Liver (tissue), 9 donors: Measurements from ENCODE around the gene FDX1. TPM values are rescaled to one million over a fixed set of nuclear protein-coding genes. Genes with fewer than 3 reads are reported as not detected.

Experiments used
- DNase-seq: peaks from one replicate; pipeline ENCODE4 v3.0.0-alpha.2; 2017; ENCODE audit warnings: low spot score
- H3K27ac ChIP-seq, 2 donors: one replicate each; pipeline ENCODE4 v1.7.0; 2013; ENCODE audit warnings: inconsistent platforms in 2 of 2, low read length in 2 of 2, control low read depth in 1 of 2, low read depth in 1 of 2, mild to moderate bottlenecking in 1 of 2
- H3K27me3 ChIP-seq, 4 donors: one replicate each; pipeline versions ENCODE4 v1.6.1 to v1.7.0; 2013; ENCODE audit warnings: low read length in 3 of 4, inconsistent platforms in 1 of 4, mild to moderate bottlenecking in 1 of 4, moderate library complexity in 1 of 4; ENCODE audit not compliant: control insufficient read depth in 4 of 4, insufficient read depth in 4 of 4
- H3K36me3 ChIP-seq, 4 donors: one replicate each; pipeline versions ENCODE4 v1.6.1 to v1.7.0; 2013; ENCODE audit warnings: low read length in 3 of 4, mild to moderate bottlenecking in 3 of 4, low read depth in 1 of 4, moderate library complexity in 1 of 4; ENCODE audit not compliant: control insufficient read depth in 4 of 4, insufficient read depth in 3 of 4
- H3K4me1 ChIP-seq, 4 donors: one replicate each; pipeline versions ENCODE4 v1.6.1 to v1.7.0; 2013; ENCODE audit warnings: low read length in 3 of 4, mild to moderate bottlenecking in 3 of 4, moderate library complexity in 1 of 4; ENCODE audit not compliant: control insufficient read depth in 4 of 4, insufficient read depth in 4 of 4
- H3K4me3 ChIP-seq, 3 donors: one replicate each; pipeline versions ENCODE4 v1.6.1 to v1.7.0; 2013; ENCODE audit warnings: low read length in 3 of 3, control low read depth in 1 of 3, low read depth in 1 of 3, mild to moderate bottlenecking in 1 of 3
- H3K9ac ChIP-seq, 2 donors: one replicate each; pipeline ENCODE4 v1.7.0; 2013; ENCODE audit warnings: low read length in 2 of 2, mild to moderate bottlenecking in 2 of 2, moderate library complexity in 2 of 2, control low read depth in 1 of 2, low read depth in 1 of 2
- H3K9me3 ChIP-seq, 4 donors: one replicate each; pipeline versions ENCODE4 v1.6.1 to v1.7.0; 2013; ENCODE audit warnings: low read length in 3 of 4; ENCODE audit not compliant: control insufficient read depth in 4 of 4
- ATF3 ChIP-seq: IDR thresholded peaks from 2 replicates; pipeline ENCODE4 v1.6.1; 2016; ENCODE audit warnings: antibody characterized with exemption
- CTCF ChIP-seq: fragments of 150-350 bp; IDR thresholded peaks from 2 replicates; pipeline ENCODE4 v1.5.1; 2017; ENCODE audit warnings: improper control_type of control experiment, low read depth, low read length; ENCODE audit not compliant: missing input control
- EGR1 ChIP-seq, 2 donors: IDR thresholded peaks; 2 replicates each; pipeline ENCODE4 v1.6.1; 2016 to 2018; ENCODE audit warnings: antibody characterized with exemption in 2 of 2, low read depth in 2 of 2
- FOXA1 ChIP-seq: IDR thresholded peaks from 2 replicates; pipeline ENCODE4 v1.6.1; 2016; ENCODE audit warnings: antibody characterized with exemption
- FOXA2 ChIP-seq: IDR thresholded peaks from 2 replicates; pipeline ENCODE4 v1.6.1; 2016; ENCODE audit warnings: antibody characterized with exemption
- GABPA ChIP-seq, 2 donors: IDR thresholded peaks in 1 of 2; conservative IDR thresholded peaks in 1 of 2; 2 replicates each; pipeline ENCODE4 v1.6.1; 2016; ENCODE audit warnings: antibody characterized with exemption in 2 of 2, mild to moderate bottlenecking in 1 of 2, moderate library complexity in 1 of 2
- HNF4A ChIP-seq, 2 donors: conservative IDR thresholded peaks; 2 replicates each; pipeline ENCODE4 v1.6.1; 2016; ENCODE audit warnings: antibody characterized with exemption in 2 of 2, mild to moderate bottlenecking in 2 of 2
- HNF4G ChIP-seq: IDR thresholded peaks from 2 replicates; pipeline ENCODE4 v1.6.1; 2016; ENCODE audit warnings: antibody characterized with exemption
- JUND ChIP-seq, 2 donors: IDR thresholded peaks; 2 replicates each; pipeline ENCODE4 v1.6.1; 2016; ENCODE audit warnings: antibody characterized with exemption in 2 of 2
- MAX ChIP-seq: IDR thresholded peaks from 2 replicates; pipeline ENCODE4 v1.6.1; 2016; ENCODE audit warnings: antibody characterized with exemption
- NR2F2 ChIP-seq: IDR thresholded peaks from 2 replicates; pipeline ENCODE4 v1.6.1; 2016; ENCODE audit warnings: antibody characterized with exemption
- RAD21 ChIP-seq, 2 donors: IDR thresholded peaks; 2 replicates each; pipeline ENCODE4 v1.6.1; 2016; ENCODE audit warnings: antibody characterized with exemption in 2 of 2, mild to moderate bottlenecking in 2 of 2
- REST ChIP-seq: IDR thresholded peaks from 2 replicates; pipeline ENCODE4 v1.6.1; 2016; ENCODE audit warnings: antibody characterized with exemption, mild to moderate bottlenecking
- RXRA ChIP-seq, 2 donors: IDR thresholded peaks; 2 replicates each; pipeline ENCODE4 v1.6.1; 2017 to 2018; ENCODE audit warnings: antibody characterized with exemption in 2 of 2, mild to moderate bottlenecking in 1 of 2
- SP1 ChIP-seq: IDR thresholded peaks from 2 replicates; pipeline ENCODE4 v1.6.1; 2018; ENCODE audit warnings: antibody characterized with exemption, mild to moderate bottlenecking
- TAF1 ChIP-seq: conservative IDR thresholded peaks from 2 replicates; pipeline ENCODE4 v1.6.1; 2016; ENCODE audit warnings: antibody characterized with exemption, mild to moderate bottlenecking
- YY1 ChIP-seq: IDR thresholded peaks from 2 replicates; pipeline ENCODE4 v1.6.1; 2016; ENCODE audit warnings: antibody characterized with exemption, mild to moderate bottlenecking
- ZBTB33 ChIP-seq: IDR thresholded peaks from 2 replicates; pipeline ENCODE4 v1.6.1; 2016; ENCODE audit warnings: antibody characterized with exemption
- WGBS: extraction: QIAGEN DNeasy Blood & Tissue Kit; methylation state at CpG from one replicate; pipeline ENCODE4 v1.1.7; 2013; 5-methylcytosine and 5-hydroxymethylcytosine counted together
- polyA plus RNA-seq, 2 donors: library from polyadenylated mRNA; stranded (reverse) in 1 of 2; unstranded in 1 of 2; fragments of 200-250 nt in 1 of 2; fragments of >200 nt in 1 of 2; fragmentation: Nextera tagmentation in 1 of 2; extraction: Ambion mirVana in 1 of 2; gene quantifications; one replicate each; pipeline versions ENCODE4 v1.2.1 to v1.2.3, GENCODE V29; 2013 to 2015
- total RNA-seq, 2 donors: library from RNA; depleted of rRNA; stranded (reverse); fragments of >200 nt; gene quantifications; one replicate each; pipeline ENCODE4 v1.2.3, GENCODE V29; 2014
- donor health status: healthy.
- donor health status: healthy.
- donor health status: healthy.
- donor health status: healthy.
- donor health status: healthy.

FDX1 gene
- total and polyA plus RNA-seq, 4 donors = 6.8 to 28.8 (median 17.1) TPM

- Histone ChIP-seq H3K4me1 (peaks cover 0 to 6% (median 4%) of the 10 kb centered on the region in 4 donors), H3K9ac (no peak overlapping the region), H3K27ac (no peak overlapping the region), H3K4me3 (no peak overlapping the region), H3K9me3 (no peaks in the 10 kb centered on the region), H3K27me3 (no peaks in the 10 kb centered on the region), H3K36me3 (peaks cover 2 to 9% (median 3%) of the 10 kb centered on the region in 4 donors)
- 98% methylated on average over 10 of the region's 10 CpGs for WGBS
- no peak for TF ChIP-seq FOXA2
- no peak for DNase-seq
Observed at GRCh38 chr11:110446594-110446993, 16.8 kb downstream of the FDX1 start.

- Histone ChIP-seq H3K9me3 (no peaks in the 10 kb centered on the region), H3K27me3 (no peaks in the 10 kb centered on the region), H3K36me3 (peaks cover 2 to 9% (median 3%) of the 10 kb centered on the region in 4 donors), H3K4me1 (no peaks in the 10 kb centered on the region), H3K4me3 (no peak overlapping the region), H3K27ac (no peak overlapping the region), H3K9ac (no peak overlapping the region)
- DNase-seq = no peak
- WGBS = 91% methylated on average over 4 of the region's 4 CpGs
- TF ChIP-seq HNF4A (conservative IDR thresholded peaks at IDR 0.05) (no peak), RAD21 (IDR thresholded peaks at IDR 0.05) (no peak), ZBTB33 (no peak), GABPA (IDR thresholded peaks at IDR 0.05 in 1 of 2, conservative IDR thresholded peaks at IDR 0.05 in 1 of 2) (no peak), HNF4G (no peak), JUND (IDR thresholded peaks at IDR 0.05) (no peak), CTCF (no peak), FOXA2 (no peak), EGR1 (IDR thresholded peaks at IDR 0.05; ENCODE audit: low read depth in 2 of 2) (no peak), NR2F2 (no peak), YY1 (no peak), FOXA1 (no peak), REST (no peak), SP1 (no peak), MAX (no peak), ATF3 (no peak), TAF1 (no peak), RXRA (IDR thresholded peaks at IDR 0.05) (no peak)
Observed at GRCh38 chr11:110447343-110447742, 17.6 kb downstream of the FDX1 start.
